H1 (cell line): ENCODE data around the gene ZSCAN18. TPM values are rescaled to one million over a fixed set of nuclear protein-coding genes. Genes with fewer than 3 reads are reported as not detected.

ENCODE experiments used
- CTCF ChIA-PET: fragments of 300-600 bp; sonication (Branson Sonifier 250); formaldehyde crosslinking; loops from one replicate; lab custom pipeline; 2021; ENCODE audit not compliant: partially characterized antibody; lab: Charles Lee
- POLR2A ChIA-PET: fragments of 300-600 bp; sonication (Branson Sonifier 250); formaldehyde crosslinking; loops from one replicate; lab custom pipeline; 2021; ENCODE audit warnings: inconsistent platforms; ENCODE audit not compliant: partially characterized antibody; lab: Charles Lee
- DNase-seq, 2 experiments: peaks; one replicate each; pipeline versions ENCODE4 v3.0.0 to v3.0.0-alpha.2; 2010 to 2022; ENCODE audit warnings: low spot score in 2 of 2, low read depth in 1 of 2, mixed read lengths in 1 of 2
- FAIRE-seq: peaks from 2 replicates; lab custom pipeline; 2011; peaks lifted over from hg19 to GRCh38; lab: Jason Lieb, UNC
- H2AFZ ChIP-seq: 2 replicates; pipeline ENCODE4 v1.8.1; 2012; ENCODE audit warnings: low read length, inconsistent platforms
- H2AK5ac ChIP-seq: 2 replicates; pipeline ENCODE4 v1.6.1; 2013; ENCODE audit warnings: low read depth, low read length
- H2BK120ac ChIP-seq: replicated peaks from 2 replicates; pipeline ENCODE3; 2013; ENCODE audit warnings: low read depth, low read length, inconsistent platforms
- H2BK12ac ChIP-seq: 2 replicates; pipeline ENCODE4 v1.6.1; 2013; ENCODE audit warnings: low read depth, low read length
- H2BK15ac ChIP-seq: 2 replicates; pipeline ENCODE4 v1.6.1; 2013; ENCODE audit warnings: low read length
- H2BK20ac ChIP-seq: 2 replicates; pipeline ENCODE4 v1.6.1; 2013; ENCODE audit warnings: low read length
- H2BK5ac ChIP-seq: 2 replicates; pipeline ENCODE4 v1.6.1; 2013; ENCODE audit warnings: low read depth, low read length
- H3K14ac ChIP-seq: 2 replicates; pipeline ENCODE4 v1.6.1; 2013; ENCODE audit warnings: inconsistent platforms; ENCODE audit not compliant: insufficient read length
- H3K18ac ChIP-seq: 2 replicates; pipeline ENCODE4 v1.6.1; 2013; ENCODE audit warnings: low read length; ENCODE audit errors: extremely low read depth
- H3K23ac ChIP-seq: 2 replicates; pipeline ENCODE4 v1.6.1; 2013; ENCODE audit warnings: inconsistent platforms; ENCODE audit not compliant: insufficient read length
- H3K23me2 ChIP-seq: 2 replicates; pipeline ENCODE4 v1.6.1; 2013; ENCODE audit warnings: low read depth, low read length
- H3K27ac ChIP-seq: 2 replicates; pipeline ENCODE4 v1.6.1; 2011; ENCODE audit warnings: low read depth, low read length, inconsistent platforms
- H3K27me3 ChIP-seq, 4 experiments: replicated peaks in 1 of 4; 1 replicate in 1 of 4; 2 replicates in 3 of 4; pipeline versions ENCODE4 v1.6.1 to v1.8.1; 2011 to 2013; ENCODE audit warnings: low read length in 3 of 4, mild to moderate bottlenecking in 3 of 4, inconsistent platforms in 2 of 4, mixed read lengths in 2 of 4, moderate library complexity in 1 of 4; ENCODE audit not compliant: control insufficient read depth in 3 of 4, insufficient read depth in 3 of 4; ENCODE audit errors: extremely low read depth in 1 of 4
- H3K36me3 ChIP-seq, 4 experiments: 2 replicates each; pipeline versions ENCODE4 v1.6.1 to v1.8.1; 2011 to 2013; ENCODE audit warnings: mild to moderate bottlenecking in 4 of 4, low read length in 3 of 4, moderate library complexity in 2 of 4, control low read depth in 1 of 4, inconsistent platforms in 1 of 4; ENCODE audit not compliant: insufficient read depth in 4 of 4, control insufficient read depth in 2 of 4
- H3K4ac ChIP-seq: replicated peaks from 2 replicates; pipeline ENCODE3; 2013; ENCODE audit warnings: low read length, low read depth, mixed read lengths, inconsistent platforms; ENCODE audit not compliant: insufficient read length
- H3K4me1 ChIP-seq, 4 experiments: replicated peaks in 1 of 4; 1 replicate in 1 of 4; 2 replicates in 3 of 4; pipeline versions ENCODE4 v1.6.1 to v1.8.1; 2011 to 2013; ENCODE audit warnings: low read length in 3 of 4, inconsistent platforms in 2 of 4, mixed read lengths in 1 of 4; ENCODE audit not compliant: insufficient read depth in 4 of 4, control insufficient read depth in 3 of 4
- H3K4me2 ChIP-seq, 2 experiments: 2 replicates each; pipeline versions ENCODE4 v1.6.1 to v1.8.1; 2011 to 2013; ENCODE audit warnings: low read depth in 2 of 2, low read length in 2 of 2, control low read depth in 1 of 2, inconsistent platforms in 1 of 2, mild to moderate bottlenecking in 1 of 2; ENCODE audit not compliant: insufficient read depth in 1 of 2
- H3K4me3 ChIP-seq, 4 experiments: fragments of 200-600, 300-600 bp in 1 of 4; sonication (generic), shearing (Covaris generic), sonication (Bioruptor Twin) in 1 of 4; 2 replicates each; pipeline versions ENCODE4 v1.5.1 to v1.8.1; 2011 to 2016; ENCODE audit warnings: low read length in 4 of 4, low read depth in 3 of 4, control low read depth in 2 of 4, inconsistent platforms in 2 of 4, mild to moderate bottlenecking in 2 of 4, mixed read lengths in 1 of 4, moderate library complexity in 1 of 4; ENCODE audit not compliant: insufficient read depth in 2 of 4; ENCODE audit errors: extremely low read depth in 1 of 4
- H3K56ac ChIP-seq: replicated peaks from 2 replicates; pipeline ENCODE3; 2013; ENCODE audit warnings: low read depth, mild to moderate bottlenecking, mixed read lengths, low read length, inconsistent platforms; ENCODE audit not compliant: insufficient read length
- H3K79me1 ChIP-seq: 2 replicates; pipeline ENCODE4 v1.6.1; 2013; ENCODE audit warnings: low read depth, low read length, control low read depth
- H3K79me2 ChIP-seq, 2 experiments: 2 replicates each; pipeline versions ENCODE4 v1.6.1 to v1.8.1; 2012 to 2013; ENCODE audit warnings: low read length in 2 of 2, mild to moderate bottlenecking in 2 of 2, inconsistent platforms in 1 of 2; ENCODE audit not compliant: insufficient read depth in 2 of 2, control insufficient read depth in 1 of 2
- H3K9ac ChIP-seq, 4 experiments: replicated peaks in 1 of 4; 1 replicate in 1 of 4; 2 replicates in 3 of 4; pipeline versions ENCODE4 v1.6.1 to v1.8.1; 2011 to 2013; ENCODE audit warnings: low read depth in 3 of 4, low read length in 3 of 4, control low read depth in 2 of 4, mild to moderate bottlenecking in 2 of 4, moderate library complexity in 2 of 4, inconsistent platforms in 1 of 4; ENCODE audit errors: extremely low read depth in 1 of 4
- H3K9me3 ChIP-seq, 2 experiments: 2 replicates each; pipeline versions ENCODE4 v1.6.1 to v1.8.1; 2012 to 2013; ENCODE audit warnings: mild to moderate bottlenecking in 2 of 2, moderate library complexity in 2 of 2, control low read depth in 1 of 2, inconsistent platforms in 1 of 2, low read depth in 1 of 2, low read length in 1 of 2, mixed read lengths in 1 of 2; ENCODE audit not compliant: insufficient read depth in 2 of 2
- H4K20me1 ChIP-seq, 2 experiments: replicated peaks in 1 of 2; 2 replicates each; pipeline versions ENCODE3 to v1.8.1; 2011 to 2013; ENCODE audit warnings: inconsistent platforms in 2 of 2, low read length in 2 of 2, mild to moderate bottlenecking in 1 of 2; ENCODE audit not compliant: insufficient read depth in 2 of 2, control insufficient read depth in 1 of 2
- H4K5ac ChIP-seq: 2 replicates; pipeline ENCODE4 v1.6.1; 2013; ENCODE audit warnings: low read length, low read depth, mixed read lengths, inconsistent platforms; ENCODE audit not compliant: insufficient read length
- H4K8ac ChIP-seq: 2 replicates; pipeline ENCODE4 v1.8.0; 2013; ENCODE audit warnings: mild to moderate bottlenecking, moderate library complexity, low read length, inconsistent platforms; ENCODE audit not compliant: insufficient read depth; ENCODE audit errors: extremely low read depth
- H4K91ac ChIP-seq: replicated peaks from 2 replicates; pipeline ENCODE3; 2013; ENCODE audit warnings: low read length, mixed read lengths, inconsistent platforms; ENCODE audit not compliant: insufficient read length
- BACH1 ChIP-seq: IDR thresholded peaks from 2 replicates; pipeline ENCODE4 v1.6.1; 2012; ENCODE audit warnings: low read length, improper control_type of control experiment
- FOSL1 ChIP-seq: IDR thresholded peaks from 2 replicates; pipeline ENCODE4 v1.6.1; 2011; ENCODE audit warnings: mild to moderate bottlenecking, low read depth, low read length, moderate library complexity; ENCODE audit not compliant: insufficient read depth
- KDM4A ChIP-seq: IDR thresholded peaks from one replicate; pipeline ENCODE4 v1.7.1; 2012; ENCODE audit warnings: low read depth, mild to moderate bottlenecking, moderate library complexity, low read length, inconsistent platforms; ENCODE audit not compliant: severe bottlenecking
- NRF1 ChIP-seq: IDR thresholded peaks from 2 replicates; pipeline ENCODE4 v1.6.1; 2011; ENCODE audit warnings: mild to moderate bottlenecking, low read depth, low read length, improper control_type of control experiment
- RNF2 ChIP-seq: fragments of 200-900, 300-1000 bp; sonication (generic); IDR thresholded peaks from 2 replicates; pipeline ENCODE4 v1.7.1; 2016; ENCODE audit warnings: borderline replicate concordance, low read depth, mild to moderate bottlenecking, antibody characterized with exemption, low read length; ENCODE audit not compliant: poor library complexity, severe bottlenecking; ENCODE audit errors: missing control alignments
- SIN3A ChIP-seq, 2 experiments: IDR thresholded peaks in 1 of 2; conservative IDR thresholded peaks in 1 of 2; 2 replicates each; pipeline ENCODE4 v1.6.1; 2011 to 2012; ENCODE audit warnings: low read length in 2 of 2, improper control_type of control experiment in 1 of 2, low read depth in 1 of 2, mild to moderate bottlenecking in 1 of 2
- TEAD4 ChIP-seq: IDR thresholded peaks from 2 replicates; pipeline ENCODE4 v1.6.1; 2012; ENCODE audit warnings: low read depth, low read length, inconsistent platforms, mixed read lengths
- YY1 ChIP-seq: IDR thresholded peaks from 2 replicates; pipeline ENCODE4 v1.6.1; 2011; ENCODE audit warnings: low read depth, mild to moderate bottlenecking, low read length
- WGBS, 2 experiments: shearing (Covaris generic) in 1 of 2; methylation state at CpG; one replicate each; pipeline versions ENCODE4 v1.1.6 to v1.1.7; 2013 to 2015; ENCODE audit warnings: low lambda C conversion rate in 2 of 2, mixed read lengths in 2 of 2, inconsistent platforms in 1 of 2, low coverage in 1 of 2, missing lambda C conversion rate in 1 of 2; ENCODE audit not compliant: insufficient replicate concordance in 2 of 2, insufficient coverage in 1 of 2, insufficient read length in 1 of 2; ENCODE audit errors: extremely low coverage in 1 of 2, missing lambda C conversion rate in 1 of 2; 5-methylcytosine and 5-hydroxymethylcytosine counted together
- polyA plus RNA-seq, 7 experiments: library from polyadenylated mRNA; depleted of rRNA in 3 of 7; stranded (reverse) in 5 of 7; unstranded in 2 of 7; fragments of >200 nt in 5 of 7; fragments of 200-250 nt in 2 of 7; gene quantifications; 1 replicate in 5 of 7; 2 replicates in 1 of 7; 4 replicates in 1 of 7; pipeline versions ENCODE4 v1.2.1 to v1.2.3, GENCODE V29; 2011 to 2013; ENCODE audit warnings: missing spikeins in 2 of 7, mixed read lengths in 2 of 7
- total RNA-seq: library from RNA; stranded (reverse); fragmentation: NEBNext Ultra II Directional; extraction: Animal tissue kit (Norgen Biotek cat#: 25700); gene quantifications from 2 replicates; pipeline ENCODE4 v1.2.1, GENCODE V29; 2021
- TF ChIP-seq, protein P1 (sequence below): IDR thresholded peaks from 2 replicates; pipeline ENCODE4 v1.6.1; 2012; ENCODE audit warnings: low read length, inconsistent platforms

Gene ZSCAN18
- total and polyA plus RNA-seq, 2 of the 8 experiments (the other 6 are each of a cell fraction or from before 2014, with no cell fraction given) = 37.0 to 41.4 TPM

DNA sequence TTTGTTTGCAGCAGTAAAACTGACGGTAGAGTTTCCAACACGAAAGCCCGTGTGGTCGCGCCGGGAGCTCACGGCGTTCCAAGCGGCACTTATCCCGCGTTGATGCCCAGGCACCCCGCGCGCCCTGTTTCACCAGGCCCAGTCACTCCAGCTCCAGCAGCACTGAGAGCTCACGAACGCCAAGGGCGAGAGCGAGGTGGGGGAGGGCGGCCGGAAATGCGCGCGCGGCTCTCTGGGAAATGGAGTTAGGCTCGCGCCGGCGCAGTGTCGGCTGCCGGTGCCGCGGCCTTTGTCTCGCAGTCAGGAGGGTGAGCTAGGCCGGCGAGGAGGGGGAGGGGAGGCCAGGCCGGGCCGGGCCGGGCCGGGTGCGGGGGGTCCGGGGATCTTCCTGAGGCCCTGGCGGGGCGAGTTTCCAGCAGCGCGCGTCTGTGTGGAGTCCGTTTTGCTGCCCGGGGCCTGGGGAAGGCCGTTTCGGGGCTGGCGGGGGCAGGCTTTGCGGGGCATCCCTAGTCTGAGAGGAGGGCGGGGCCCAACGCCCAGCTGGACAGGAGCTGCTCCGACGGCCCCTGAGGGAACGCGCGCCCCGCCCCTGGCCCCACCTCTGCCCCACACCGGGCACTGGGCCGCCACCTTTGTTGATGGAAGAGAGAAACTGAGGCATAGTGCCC, 38.9 kb downstream of the ZSCAN18 start, which contains the start of gene ZNF135:
TSS of gene ZNF135 (plus strand) at position 280 of the 668 bp plus-strand sequence. CDS start 721 bp downstream, outside the sequence.
- H3K4me2 ChIP-seq = peak within 1 kb of the TSS; percentile 77 to 84
- peaks cover 10 to 26% of the 10 kb centered on the region in 2 experiments; a peak in 3 of 4 replicates for H3K9me3 ChIP-seq
- peaks cover 3% of the 10 kb centered on the region; the same call in 1 of the 2 replicates for H3K23me2 ChIP-seq
- peak within 1 kb of the TSS; percentile 95 for H4K91ac ChIP-seq
- H4K5ac ChIP-seq = peak within 1 kb of the TSS; percentile 94
- H3K56ac ChIP-seq = peak within 1 kb of the TSS; percentile 79
- H3K14ac ChIP-seq = no peak within 1 kb of the TSS
- H2BK120ac ChIP-seq = peak within 1 kb of the TSS; percentile 90
- peak within 1 kb of the TSS; percentile 38 to 63 (median 44) for H3K4me3 ChIP-seq
- peak within 1 kb of the TSS; percentile 96 for H2BK12ac ChIP-seq
- H3K27me3 ChIP-seq = no peaks in the 10 kb centered on the region
- H2BK5ac ChIP-seq = peak within 1 kb of the TSS; percentile 94
- FAIRE-seq = no peak
- H2AK5ac ChIP-seq = peak within 1 kb of the TSS; percentile 86; the same call in 1 of the 2 replicates
- H4K8ac ChIP-seq = peak within 1 kb of the TSS; percentile 97; the same call in 1 of the 2 replicates
- peak within 1 kb of the TSS; percentile 80 for H3K27ac ChIP-seq
- peak within 1 kb of the TSS; percentile 74 for H3K4ac ChIP-seq
- ChIA-PET CTCF (interaction anchor here (0.5 to 6.8 kb wide), 11 partner anchors 9 to 109 kb away, joined by 3 to 113 read pairs (median 6); no protein-coding TSS in a partner anchor), POLR2A (interaction anchor here (0.5 to 4.4 kb wide), 37 partner anchors 10 to 244 kb away, joined by 3 to 45 read pairs (median 5); partner anchors contain the start of genes ZNF256, ZNF274, ZNF329 and ZNF417)
- peak within 1 kb of the TSS; percentile 92 for H2BK15ac ChIP-seq
- peak within 1 kb of the TSS; percentile 93 for H3K18ac ChIP-seq
- H2BK20ac ChIP-seq = peak within 1 kb of the TSS; percentile 48; the same call in 1 of the 2 replicates
- DNase-seq = peak; percentile 64 to 90
- H4K20me1 ChIP-seq = no peaks in the 10 kb centered on the region
- H3K9ac ChIP-seq = peak within 1 kb of the TSS; percentile 14 to 94 (median 72)
- H2AFZ ChIP-seq = no peak within 1 kb of the TSS; the same call in 1 of the 2 replicates
- 2% methylated on average over 29 of the region's 62 CpGs; no CpG with 5 or more reads in 1 of the 2 experiments for WGBS, 2 experiments
- H3K23ac ChIP-seq = peak within 1 kb of the TSS; percentile 57
- no peaks in the 10 kb centered on the region for H3K79me2 ChIP-seq
- H3K4me1 ChIP-seq = peaks cover 5 to 21% (median 14%) of the 10 kb centered on the region in 4 experiments
- peaks cover 0 to 17% (median 7%) of the 10 kb centered on the region in 4 experiments; a peak in 5 of 8 replicates for H3K36me3 ChIP-seq
- H3K79me1 ChIP-seq = no peaks in the 10 kb centered on the region
- TF ChIP-seq, protein P1, sequence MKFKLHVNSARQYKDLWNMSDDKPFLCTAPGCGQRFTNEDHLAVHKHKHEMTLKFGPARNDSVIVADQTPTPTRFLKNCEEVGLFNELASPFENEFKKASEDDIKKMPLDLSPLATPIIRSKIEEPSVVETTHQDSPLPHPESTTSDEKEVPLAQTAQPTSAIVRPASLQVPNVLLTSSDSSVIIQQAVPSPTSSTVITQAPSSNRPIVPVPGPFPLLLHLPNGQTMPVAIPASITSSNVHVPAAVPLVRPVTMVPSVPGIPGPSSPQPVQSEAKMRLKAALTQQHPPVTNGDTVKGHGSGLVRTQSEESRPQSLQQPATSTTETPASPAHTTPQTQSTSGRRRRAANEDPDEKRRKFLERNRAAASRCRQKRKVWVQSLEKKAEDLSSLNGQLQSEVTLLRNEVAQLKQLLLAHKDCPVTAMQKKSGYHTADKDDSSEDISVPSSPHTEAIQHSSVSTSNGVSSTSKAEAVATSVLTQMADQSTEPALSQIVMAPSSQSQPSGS = no peak
- TF ChIP-seq TEAD4 (no peak), KDM4A (no peak), RNF2 (no peak), SIN3A (conservative IDR thresholded peaks at IDR 0.05 in 1 of 2, IDR thresholded peaks at IDR 0.05 in 1 of 2; ENCODE audit: low read depth in 1 of 2, low read length in 2 of 2) (no peak), BACH1 (peak; percentile 57; the same call in 1 of the 2 replicates), FOSL1 (no peak), NRF1 (peak; percentile 65), YY1 (0 out of 2 replicates have a peak, but pooled peaks have one; percentile 7)
